HG02588 (cell line): ENCODE data around the gene LTBR.
"Not testable (repeated sequence)": the region's sequence is repeated elsewhere in the genome, so short reads cannot be mapped to it uniquely, and the experiment has no call there.

ENCODE experiments used
- ATAC-seq: cut with Tn5 transposase; IDR thresholded peaks from one replicate; pipeline ENCODE4 v1.9.1; 2021; ENCODE audit warnings: mild to moderate bottlenecking, moderate library complexity; ENCODE audit not compliant: unreplicated experiment

Gene LTBR

GRCh38 chr12:6383572-6384498 lies at the start of gene LTBR:
TSS of gene LTBR (plus strand) at chr12:6384162. CDS start at chr12:6384359, 197 bp downstream.
- no peak for ATAC-seq

- no peak for ATAC-seq
Measured at GRCh38 chr12:6334359-6334758, 49.6 kb upstream of the LTBR start.

- no peak for ATAC-seq
Measured at GRCh38 chr12:6334940-6335450, 49.0 kb upstream of the LTBR start.

- peak; percentile 77 for ATAC-seq
Measured at GRCh38 chr12:6335451-6336078, 48.4 kb upstream of the LTBR start.

- peak; percentile 16 for ATAC-seq
Measured at GRCh38 chr12:6336079-6336888, 47.7 kb upstream of the LTBR start.

GRCh38 chr12:6336889-6337853 lies 46.8 kb upstream of the LTBR start:
- ATAC-seq: no peak

GRCh38 chr12:6337958-6338433 lies 46.0 kb upstream of the LTBR start:
- ATAC-seq: no peak

- ATAC-seq: not testable (repeated sequence)
Measured at GRCh38 chr12:6338536-6338935, 45.4 kb upstream of the LTBR start.

- ATAC-seq: no peak
Measured at GRCh38 chr12:6338955-6339354, 45.0 kb upstream of the LTBR start.

- ATAC-seq: no peak
Measured at GRCh38 chr12:6340032-6340638, 43.8 kb upstream of the LTBR start.

- no peak for ATAC-seq
Measured at GRCh38 chr12:6340745-6341416, 43.1 kb upstream of the LTBR start.

- no peak for ATAC-seq
Measured at GRCh38 chr12:6341417-6342139, 42.4 kb upstream of the LTBR start, which contains the start of gene TNFRSF1A. TSS of gene TNFRSF1A (minus strand) at chr12:6342076. CDS start at chr12:6341814, 262 bp downstream.

GRCh38 chr12:6342140-6342889 lies 41.6 kb upstream of the LTBR start:
- no peak for ATAC-seq

GRCh38 chr12:6343518-6343917 lies 40.4 kb upstream of the LTBR start:
- ATAC-seq: no peak

GRCh38 chr12:6344101-6344660 lies 39.8 kb upstream of the LTBR start:
- not testable (repeated sequence) for ATAC-seq

GRCh38 chr12:6345319-6346091 lies 38.5 kb upstream of the LTBR start:
- no peak for ATAC-seq
